ENCODE measurements around the gene CATSPERZ. TPM values are rescaled to one million over a fixed set of nuclear protein-coding genes. Genes with fewer than 3 reads are reported as not detected.

CATSPERZ gene
- total RNA-seq, 1 donor from 2014 or later: not detected

- no peak for TF ChIP-seq CTCF (IDR thresholded peaks at IDR 0.05; ENCODE audit: insufficient read depth, low read length, poor library complexity, severe bottlenecking)
- Histone ChIP-seq H3K4me3 (ENCODE audit: low read depth, low read length) (no peak overlapping the region), H3K36me3 (ENCODE audit: control insufficient read depth, insufficient read depth, low read length) (no peaks in the 10 kb centered on the region), H3K27me3 (ENCODE audit: control insufficient read depth, insufficient read depth, low read length) (no peaks in the 10 kb centered on the region)
- DNase-seq (ENCODE audit: low read depth): no peak
Observed at GRCh38 chr11:64351136-64351631, 51.0 kb downstream of the CATSPERZ start.

GRCh38 chr11:64352099-64352994 lies 52.2 kb downstream of the CATSPERZ start:
- Histone ChIP-seq H3K36me3 (ENCODE audit: control insufficient read depth, insufficient read depth, low read length) (no peaks in the 10 kb centered on the region), H3K27me3 (ENCODE audit: control insufficient read depth, insufficient read depth, low read length) (no peaks in the 10 kb centered on the region), H3K4me3 (ENCODE audit: low read depth, low read length) (no peak overlapping the region)
- no peak for DNase-seq (ENCODE audit: low read depth)
- TF ChIP-seq CTCF (IDR thresholded peaks at IDR 0.05; ENCODE audit: insufficient read depth, low read length, poor library complexity, severe bottlenecking): no peak

- DNase-seq (ENCODE audit: low read depth): no peak
- no peaks in the 10 kb centered on the region for H3K36me3 ChIP-seq (ENCODE audit: control insufficient read depth, insufficient read depth, low read length)
- H3K4me3 ChIP-seq (ENCODE audit: low read depth, low read length): no peak overlapping the region
- no peaks in the 10 kb centered on the region for H3K27me3 ChIP-seq (ENCODE audit: control insufficient read depth, insufficient read depth, low read length)
- no peak for TF ChIP-seq CTCF (IDR thresholded peaks at IDR 0.05; ENCODE audit: insufficient read depth, low read length, poor library complexity, severe bottlenecking)
Observed at GRCh38 chr11:64352995-64353714, 53.0 kb downstream of the CATSPERZ start.

GRCh38 chr11:64353715-64354506 lies 53.8 kb downstream of the CATSPERZ start:
- TF ChIP-seq CTCF (IDR thresholded peaks at IDR 0.05; ENCODE audit: insufficient read depth, low read length, poor library complexity, severe bottlenecking): no peak
- Histone ChIP-seq H3K4me3 (ENCODE audit: low read depth, low read length) (no peak overlapping the region), H3K36me3 (ENCODE audit: control insufficient read depth, insufficient read depth, low read length) (no peaks in the 10 kb centered on the region), H3K27me3 (ENCODE audit: control insufficient read depth, insufficient read depth, low read length) (no peaks in the 10 kb centered on the region)
- no peak for DNase-seq (ENCODE audit: low read depth)

Other genes with a start within 250 kb of the CATSPERZ start
- gene MACROD1, start 134.2 kb upstream of the CATSPERZ start, total RNA-seq: 12.3 and 23.5 TPM in 2 replicates
- gene STIP1, start 114.2 kb upstream of the CATSPERZ start, total RNA-seq: 138 and 148 TPM in 2 replicates
- gene FERMT3, start 93.6 kb upstream of the CATSPERZ start, total RNA-seq: 0.25 and 2.1 TPM in 2 replicates
- 59.8 and 77.1 TPM in 2 replicates for gene TRPT1, start 74.2 kb upstream of the CATSPERZ start, total RNA-seq
- 50.7 and 61.1 TPM in 2 replicates for gene NUDT22, start 74.1 kb upstream of the CATSPERZ start, total RNA-seq
- gene DNAJC4, start 69.8 kb upstream of the CATSPERZ start, total RNA-seq: 14.8 and 21.7 TPM in 2 replicates
- 54.7 and 61.4 TPM in 2 replicates for gene VEGFB, start 65.8 kb upstream of the CATSPERZ start, total RNA-seq
- gene FKBP2, start 59.3 kb upstream of the CATSPERZ start, total RNA-seq: 61.1 and 110 TPM in 2 replicates
- 599 and 634 TPM in 2 replicates for gene PPP1R14B, start 53.4 kb upstream of the CATSPERZ start, total RNA-seq
- 25.4 and 32.5 TPM in 2 replicates for gene PLCB3, start 48.8 kb upstream of the CATSPERZ start, total RNA-seq
- 118 and 153 TPM in 2 replicates for gene BAD, start 15.7 kb upstream of the CATSPERZ start, total RNA-seq
- 21.9 and 44.3 TPM in 2 replicates for gene GPR137, start 14.5 kb upstream of the CATSPERZ start, total RNA-seq
- gene KCNK4, start 9.1 kb upstream of the CATSPERZ start, total RNA-seq: not detected in 2 replicates
- 54.3 and 58.8 TPM in 2 replicates for gene ESRRA, start 5.2 kb downstream of the CATSPERZ start, total RNA-seq
- 307 and 366 TPM in 2 replicates for gene TRMT112, start 17.2 kb downstream of the CATSPERZ start, total RNA-seq
- 489 and 562 TPM in 2 replicates for gene PRDX5, start 17.8 kb downstream of the CATSPERZ start, total RNA-seq
- gene CCDC88B, start 39.8 kb downstream of the CATSPERZ start, total RNA-seq: 1.3 and 2.3 TPM in 2 replicates
- gene RPS6KA4, start 58.8 kb downstream of the CATSPERZ start, total RNA-seq: 35.7 and 43.0 TPM in 2 replicates